Epithelial cell of prostate (primary cell): Measurements from ENCODE around the gene LOXL1.
"Not testable (repeated sequence)": the region's sequence is repeated elsewhere in the genome, so short reads cannot be mapped to it uniquely, and the experiment has no call there.

Experiments used
- DNase-seq: peaks from one replicate; pipeline ENCODE4 v3.0.0-alpha.2; 2011; ENCODE audit warnings: low read depth, low spot score
- H3K27ac ChIP-seq: fragments of 450-650 bp; 2 replicates; pipeline ENCODE4 v1.5.1; 2017; ENCODE audit warnings: mild to moderate bottlenecking

Gene LOXL1

GRCh38 chr15:73951601-73952000 lies 25.3 kb downstream of the LOXL1 start:
- no peak overlapping the region for H3K27ac ChIP-seq
- DNase-seq, result no peak

- no peak for DNase-seq
- H3K27ac ChIP-seq, result no peak overlapping the region
Observed at GRCh38 chr15:73952171-73952912, 26.1 kb downstream of the LOXL1 start.

GRCh38 chr15:73952913-73953750 lies 26.9 kb downstream of the LOXL1 start:
- no peak overlapping the region for H3K27ac ChIP-seq
- DNase-seq, result no peak

GRCh38 chr15:73954188-73955145 lies 28.2 kb downstream of the LOXL1 start:
- no peak for DNase-seq
- H3K27ac ChIP-seq, result no peak overlapping the region

GRCh38 chr15:73955326-73955725 lies 29.1 kb downstream of the LOXL1 start:
- DNase-seq, result no peak

GRCh38 chr15:73955861-73956742 lies 29.8 kb downstream of the LOXL1 start:
- H3K27ac ChIP-seq, result peak overlapping the region; percentile 56
- no peak for DNase-seq

More at GRCh38 chr15:73955326-73955725, 29.1 kb downstream of the LOXL1 start:
- H3K27ac ChIP-seq, result no peak overlapping the region

GRCh38 chr15:73956743-73957135 lies 30.5 kb downstream of the LOXL1 start:
- peak overlapping the region; percentile 56 for H3K27ac ChIP-seq
- peak; percentile 46 for DNase-seq

GRCh38 chr15:73957276-73957675 lies 31.0 kb downstream of the LOXL1 start:
- no peak for DNase-seq
- H3K27ac ChIP-seq, result peak overlapping the region; percentile 56

GRCh38 chr15:73957785-73958184 lies 31.5 kb downstream of the LOXL1 start:
- peak overlapping the region; percentile 56 for H3K27ac ChIP-seq
- no peak for DNase-seq

- no peak for DNase-seq
- H3K27ac ChIP-seq, result no peak overlapping the region
Observed at GRCh38 chr15:73959012-73959581, 32.8 kb downstream of the LOXL1 start.

- DNase-seq, result no peak
- H3K27ac ChIP-seq, result no peak overlapping the region
Observed at GRCh38 chr15:73959801-73960200, 33.5 kb downstream of the LOXL1 start.

- not testable (repeated sequence) for H3K27ac ChIP-seq, DNase-seq
Observed at GRCh38 chr15:73960472-73961070, 34.3 kb downstream of the LOXL1 start.

- no peak overlapping the region for H3K27ac ChIP-seq
- no peak for DNase-seq
Observed at GRCh38 chr15:73962433-73962832, 36.2 kb downstream of the LOXL1 start.

GRCh38 chr15:73964736-73965093 lies 38.5 kb downstream of the LOXL1 start:
- no peak overlapping the region for H3K27ac ChIP-seq
- DNase-seq, result no peak

GRCh38 chr15:73965094-73965757 lies 39.0 kb downstream of the LOXL1 start:
- DNase-seq, result no peak
- peak overlapping the region; percentile 25 for H3K27ac ChIP-seq

- DNase-seq, result no peak
Observed at GRCh38 chr15:73965758-73966113, 39.5 kb downstream of the LOXL1 start.

GRCh38 chr15:73968461-73968860 lies 42.2 kb downstream of the LOXL1 start:
- H3K27ac ChIP-seq, result no peak overlapping the region
- no peak for DNase-seq

More at GRCh38 chr15:73965758-73966113, 39.5 kb downstream of the LOXL1 start:
- H3K27ac ChIP-seq, result peak overlapping the region; percentile 25

- no peak for DNase-seq
- no peak overlapping the region for H3K27ac ChIP-seq
Observed at GRCh38 chr15:73969151-73969759, 43.0 kb downstream of the LOXL1 start.
